ENCODE data around the gene SYT12.

SYT12 gene

DNA sequence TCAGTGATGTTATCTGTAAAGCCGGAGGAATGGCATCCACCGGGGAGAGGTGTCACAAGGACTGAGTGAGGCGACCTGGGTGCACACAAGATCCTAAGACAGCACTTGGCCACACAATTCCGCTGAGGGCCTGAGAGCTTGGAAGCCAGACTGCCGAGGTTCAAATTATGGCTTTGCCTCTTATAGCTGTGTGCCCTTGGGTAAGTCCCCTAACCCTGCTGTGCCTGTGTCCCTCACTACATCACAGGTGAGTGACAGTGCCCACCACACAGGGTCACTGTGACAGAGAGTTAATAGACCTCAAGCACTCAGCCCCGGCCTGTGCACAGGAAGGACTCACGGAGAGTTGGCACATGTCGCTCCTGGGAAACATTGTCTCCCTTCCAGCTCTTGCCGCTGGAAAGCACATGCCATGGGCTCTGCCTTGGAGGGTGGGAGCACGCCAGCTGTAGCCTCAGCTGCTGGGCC lies 34.3 kb downstream of the SYT12 start:
- Histone ChIP-seq H2AFZ (ENCODE audit: low read depth) (peak overlapping the region; percentile 98), H3K27me3 (ENCODE audit: insufficient read depth, low read depth) (no peaks in the 10 kb centered on the region), H3K4me3 (IDR thresholded peaks at IDR 0.05; ENCODE audit: insufficient read depth, low read depth, low read length) (no peak overlapping the region), H3K4me2 (peak overlapping the region; percentile 96), H3K9ac (peak overlapping the region; percentile 32; the same call in 1 of the 2 replicates), H4K20me1 (ENCODE audit: insufficient read depth) (no peaks in the 10 kb centered on the region), H3K79me2 (ENCODE audit: insufficient read depth, low read depth) (no peaks in the 10 kb centered on the region), H3K27ac (no peak overlapping the region), H3K4me1 (ENCODE audit: low read depth, poor library complexity, severe bottlenecking) (peaks cover 23% of the 10 kb centered on the region), H3K36me3 (ENCODE audit: insufficient read depth) (no peaks in the 10 kb centered on the region)
- TF ChIP-seq, protein P1, sequence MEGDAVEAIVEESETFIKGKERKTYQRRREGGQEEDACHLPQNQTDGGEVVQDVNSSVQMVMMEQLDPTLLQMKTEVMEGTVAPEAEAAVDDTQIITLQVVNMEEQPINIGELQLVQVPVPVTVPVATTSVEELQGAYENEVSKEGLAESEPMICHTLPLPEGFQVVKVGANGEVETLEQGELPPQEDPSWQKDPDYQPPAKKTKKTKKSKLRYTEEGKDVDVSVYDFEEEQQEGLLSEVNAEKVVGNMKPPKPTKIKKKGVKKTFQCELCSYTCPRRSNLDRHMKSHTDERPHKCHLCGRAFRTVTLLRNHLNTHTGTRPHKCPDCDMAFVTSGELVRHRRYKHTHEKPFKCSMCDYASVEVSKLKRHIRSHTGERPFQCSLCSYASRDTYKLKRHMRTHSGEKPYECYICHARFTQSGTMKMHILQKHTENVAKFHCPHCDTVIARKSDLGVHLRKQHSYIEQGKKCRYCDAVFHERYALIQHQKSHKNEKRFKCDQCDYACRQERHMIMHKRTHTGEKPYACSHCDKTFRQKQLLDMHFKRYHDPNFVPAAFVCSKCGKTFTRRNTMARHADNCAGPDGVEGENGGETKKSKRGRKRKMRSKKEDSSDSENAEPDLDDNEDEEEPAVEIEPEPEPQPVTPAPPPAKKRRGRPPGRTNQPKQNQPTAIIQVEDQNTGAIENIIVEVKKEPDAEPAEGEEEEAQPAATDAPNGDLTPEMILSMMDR (conservative IDR thresholded peaks at IDR 0.05; ENCODE audit: low read depth, low read length) = no peak

DNA sequence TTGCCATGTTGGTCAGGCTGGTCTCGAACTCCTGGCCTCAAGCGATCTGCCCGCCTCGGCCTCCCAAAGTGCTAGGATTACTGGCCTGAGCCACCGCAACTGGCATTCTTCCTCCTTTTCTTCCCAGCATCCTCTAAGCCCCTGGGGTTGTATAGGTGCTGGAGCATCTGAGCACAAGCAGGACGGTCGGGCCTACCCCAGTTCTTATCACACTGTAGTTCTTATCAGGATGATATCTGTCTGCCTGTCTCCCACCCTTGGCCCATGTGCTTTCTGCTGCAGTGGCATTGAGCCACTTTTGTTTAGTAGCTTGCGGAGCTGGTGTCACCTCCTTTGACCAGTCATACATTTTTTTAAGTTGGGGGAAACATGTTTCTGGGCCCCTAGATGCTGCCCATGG lies 35.6 kb downstream of the SYT12 start:
- Histone ChIP-seq H4K20me1 (ENCODE audit: insufficient read depth) (no peaks in the 10 kb centered on the region), H3K27ac (no peak overlapping the region), H3K36me3 (ENCODE audit: insufficient read depth) (no peaks in the 10 kb centered on the region), H3K4me1 (ENCODE audit: low read depth, poor library complexity, severe bottlenecking) (peaks cover 23% of the 10 kb centered on the region), H2AFZ (ENCODE audit: low read depth) (no peak overlapping the region), H3K4me2 (no peak overlapping the region), H3K79me2 (ENCODE audit: insufficient read depth, low read depth) (no peaks in the 10 kb centered on the region), H3K27me3 (ENCODE audit: insufficient read depth, low read depth) (no peaks in the 10 kb centered on the region), H3K4me3 (IDR thresholded peaks at IDR 0.05; ENCODE audit: insufficient read depth, low read depth, low read length) (no peak overlapping the region), H3K9ac (no peak overlapping the region)
- TF ChIP-seq, protein P1 (conservative IDR thresholded peaks at IDR 0.05; ENCODE audit: low read depth, low read length) = no peak

DNA sequence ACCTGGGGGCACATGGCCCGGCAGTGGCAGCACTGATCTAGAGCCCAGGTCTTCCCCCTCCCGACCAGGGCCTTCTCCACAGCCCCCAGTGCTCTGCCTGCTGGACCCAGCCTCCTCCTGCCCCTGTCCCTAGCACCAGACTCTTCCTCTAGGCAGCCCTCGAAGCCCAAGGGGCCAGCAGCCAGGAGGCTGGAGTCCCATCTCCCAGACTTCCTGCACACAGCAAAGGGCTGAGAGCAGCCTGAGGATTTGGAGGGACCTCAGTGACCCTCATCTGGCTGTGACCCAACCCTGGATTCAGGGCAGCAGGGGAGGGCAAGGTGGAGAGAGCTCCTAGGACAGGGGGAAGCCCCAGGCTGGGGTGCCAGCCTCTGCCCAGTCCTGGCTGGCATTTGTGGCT lies 36.7 kb downstream of the SYT12 start:
- TF ChIP-seq, protein P1 (conservative IDR thresholded peaks at IDR 0.05; ENCODE audit: low read depth, low read length) = no peak
- Histone ChIP-seq H3K9ac (no peak overlapping the region), H3K4me1 (ENCODE audit: low read depth, poor library complexity, severe bottlenecking) (peaks cover 16% of the 10 kb centered on the region), H3K4me3 (IDR thresholded peaks at IDR 0.05; ENCODE audit: insufficient read depth, low read depth, low read length) (no peak overlapping the region), H4K20me1 (ENCODE audit: insufficient read depth) (no peaks in the 10 kb centered on the region), H3K27ac (no peak overlapping the region), H3K4me2 (no peak overlapping the region), H3K36me3 (ENCODE audit: insufficient read depth) (no peaks in the 10 kb centered on the region), H2AFZ (ENCODE audit: low read depth) (no peak overlapping the region), H3K79me2 (ENCODE audit: insufficient read depth, low read depth) (no peaks in the 10 kb centered on the region), H3K27me3 (ENCODE audit: insufficient read depth, low read depth) (no peaks in the 10 kb centered on the region)

DNA sequence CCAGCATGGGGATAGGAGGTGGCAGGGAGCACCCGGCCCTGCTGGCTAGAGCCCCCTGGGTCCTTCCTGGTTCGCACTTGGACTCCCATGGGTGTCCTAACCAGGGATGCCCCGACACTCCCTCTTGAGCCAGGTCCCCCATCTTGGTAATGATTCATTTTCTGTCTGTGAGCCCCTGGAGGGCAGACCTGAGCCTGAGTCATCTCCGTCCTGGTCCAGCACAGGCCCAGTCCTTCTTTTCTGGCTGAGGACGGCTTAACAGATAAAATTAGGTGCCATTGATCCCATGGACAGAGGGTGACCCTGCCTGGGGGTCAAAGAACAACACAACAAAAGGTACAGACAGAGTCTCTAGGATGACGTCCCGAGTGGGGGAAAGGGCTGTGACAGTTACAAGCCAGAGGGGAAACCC lies 37.2 kb downstream of the SYT12 start:
- no peak overlapping the region for H3K9ac ChIP-seq
- no peak overlapping the region for H3K4me3 ChIP-seq (IDR thresholded peaks at IDR 0.05; ENCODE audit: insufficient read depth, low read depth, low read length)
- TF ChIP-seq, protein P1 (conservative IDR thresholded peaks at IDR 0.05; ENCODE audit: low read depth, low read length) = no peak
- no peak overlapping the region for H3K27ac ChIP-seq
- peaks cover 12% of the 10 kb centered on the region for H3K4me1 ChIP-seq (ENCODE audit: low read depth, poor library complexity, severe bottlenecking)
- no peaks in the 10 kb centered on the region for H3K79me2 ChIP-seq (ENCODE audit: insufficient read depth, low read depth)
- no peaks in the 10 kb centered on the region for H3K36me3 ChIP-seq (ENCODE audit: insufficient read depth)
- no peak overlapping the region for H3K4me2 ChIP-seq
- no peaks in the 10 kb centered on the region for H4K20me1 ChIP-seq (ENCODE audit: insufficient read depth)
- no peak overlapping the region for H2AFZ ChIP-seq (ENCODE audit: low read depth)
- H3K27me3 ChIP-seq (ENCODE audit: insufficient read depth, low read depth) = no peaks in the 10 kb centered on the region
